COLO668 (cell line): Measurements from ENCODE around the gene SIDT1.

Experiments used
- DNase-seq: peaks from one replicate; lab custom pipeline; 2025; ENCODE audit not compliant: unreplicated experiment; lab: John Stamatoyannopoulos, UW

Gene SIDT1

GRCh38 chr3:113541519-113541918, 9.2 kb downstream of the SIDT1 start:
- no peak for DNase-seq

GRCh38 chr3:113545594-113545993, 13.2 kb downstream of the SIDT1 start:
- no peak for DNase-seq

GRCh38 chr3:113546414-113546893, 14.1 kb downstream of the SIDT1 start:
- no peak for DNase-seq

- no peak for DNase-seq
Measured at GRCh38 chr3:113548501-113548900, 16.1 kb downstream of the SIDT1 start.

- DNase-seq: no peak
Measured at GRCh38 chr3:113551820-113552219, 19.5 kb downstream of the SIDT1 start.

- DNase-seq: no peak
Measured at GRCh38 chr3:113552851-113553250, 20.5 kb downstream of the SIDT1 start.

- DNase-seq: no peak
Measured at GRCh38 chr3:113555138-113555537, 22.8 kb downstream of the SIDT1 start.

- no peak for DNase-seq
Measured at GRCh38 chr3:113556316-113556945, 24.1 kb downstream of the SIDT1 start.

GRCh38 chr3:113556946-113557335, 24.6 kb downstream of the SIDT1 start:
- DNase-seq: no peak

GRCh38 chr3:113557374-113557773, 25.0 kb downstream of the SIDT1 start:
- DNase-seq: no peak

GRCh38 chr3:113559009-113559408, 26.7 kb downstream of the SIDT1 start:
- DNase-seq: no peak

- no peak for DNase-seq
Measured at GRCh38 chr3:113560271-113560670, 27.9 kb downstream of the SIDT1 start.

GRCh38 chr3:113560831-113561623, 28.7 kb downstream of the SIDT1 start:
- no peak for DNase-seq

GRCh38 chr3:113565555-113565954, 33.2 kb downstream of the SIDT1 start:
- DNase-seq: no peak

GRCh38 chr3:113570158-113570557, 37.8 kb downstream of the SIDT1 start:
- no peak for DNase-seq

GRCh38 chr3:113571360-113571759, 39.0 kb downstream of the SIDT1 start:
- DNase-seq: no peak

GRCh38 chr3:113573728-113574127, 41.4 kb downstream of the SIDT1 start:
- no peak for DNase-seq

- DNase-seq: peak; percentile 4
Measured at GRCh38 chr3:113574213-113574612, 41.9 kb downstream of the SIDT1 start.

- DNase-seq: peak; percentile 2
Measured at GRCh38 chr3:113575206-113575605, 42.9 kb downstream of the SIDT1 start.

GRCh38 chr3:113585228-113585627, 52.9 kb downstream of the SIDT1 start:
- no peak for DNase-seq

- DNase-seq: no peak
Measured at GRCh38 chr3:113585720-113586119, 53.4 kb downstream of the SIDT1 start.

- DNase-seq: no peak
Measured at GRCh38 chr3:113588806-113589205, 56.5 kb downstream of the SIDT1 start.
